HG03342 (cell line): ENCODE data around the gene DNAH10.

ENCODE experiments used
- ATAC-seq: cut with Tn5 transposase; IDR thresholded peaks from one replicate; pipeline ENCODE4 v1.9.1; 2021; ENCODE audit warnings: mild to moderate bottlenecking, moderate library complexity; ENCODE audit not compliant: unreplicated experiment

The DNAH10 gene

DNA sequence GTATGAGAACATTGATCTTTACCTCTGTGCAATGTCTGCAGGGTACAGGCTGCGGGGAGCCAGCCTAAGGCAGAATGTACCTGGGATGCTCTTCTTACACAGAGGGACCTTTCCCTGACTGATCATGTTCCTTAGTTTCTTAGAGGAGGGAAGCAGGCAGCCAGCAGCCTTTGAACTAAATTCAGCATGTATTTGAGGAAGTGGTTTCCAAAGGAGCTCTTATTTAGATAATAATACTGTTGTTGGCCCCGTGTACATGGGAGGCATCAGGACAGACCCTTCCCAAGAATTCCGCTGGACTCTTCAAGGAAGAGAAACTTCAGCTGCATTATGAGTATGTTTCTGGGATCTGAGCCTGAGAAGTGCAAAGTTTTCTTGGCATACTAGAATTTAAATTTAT lies 111.7 kb downstream of the DNAH10 start:
- ATAC-seq, result no peak

DNA sequence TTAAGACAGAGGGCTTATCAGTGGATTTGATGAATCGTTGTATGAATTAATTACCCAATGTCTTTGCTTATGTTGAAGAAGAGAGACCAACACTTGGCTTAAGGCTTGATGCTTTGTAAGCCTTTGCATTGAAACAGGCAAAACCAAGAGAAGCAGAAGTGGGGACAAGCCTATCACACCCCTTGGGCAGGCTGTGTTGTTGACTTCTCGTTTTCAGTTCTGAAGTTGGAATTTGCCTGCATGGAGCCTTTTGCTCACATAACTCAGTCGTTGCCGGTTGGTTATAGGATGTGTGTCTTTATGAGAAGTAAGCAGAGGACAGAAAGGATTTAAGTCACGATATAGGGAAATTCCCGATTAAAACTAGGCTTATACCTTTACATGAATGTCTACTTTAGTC lies 115.9 kb downstream of the DNAH10 start:
- ATAC-seq, result no peak

DNA sequence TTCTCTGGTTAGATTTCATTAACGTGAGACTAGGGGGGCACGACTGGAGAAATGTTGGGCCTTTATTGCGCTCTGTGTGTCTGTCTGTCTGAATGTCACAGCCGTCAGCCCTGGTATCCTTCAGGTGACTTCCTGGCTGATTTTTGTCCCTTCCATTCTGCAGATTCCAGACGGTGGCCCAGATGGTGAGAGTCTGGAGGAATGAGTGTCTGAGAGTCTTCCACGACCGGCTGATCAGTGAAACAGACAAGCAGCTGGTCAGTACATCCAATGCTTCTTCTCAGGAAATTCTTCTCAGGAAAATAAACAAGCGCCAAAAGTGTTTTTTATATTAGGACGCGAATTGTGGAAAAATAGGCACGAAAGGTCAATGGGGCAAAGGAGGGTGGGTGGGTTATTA lies 117.0 kb downstream of the DNAH10 start:
- no peak for ATAC-seq

DNA sequence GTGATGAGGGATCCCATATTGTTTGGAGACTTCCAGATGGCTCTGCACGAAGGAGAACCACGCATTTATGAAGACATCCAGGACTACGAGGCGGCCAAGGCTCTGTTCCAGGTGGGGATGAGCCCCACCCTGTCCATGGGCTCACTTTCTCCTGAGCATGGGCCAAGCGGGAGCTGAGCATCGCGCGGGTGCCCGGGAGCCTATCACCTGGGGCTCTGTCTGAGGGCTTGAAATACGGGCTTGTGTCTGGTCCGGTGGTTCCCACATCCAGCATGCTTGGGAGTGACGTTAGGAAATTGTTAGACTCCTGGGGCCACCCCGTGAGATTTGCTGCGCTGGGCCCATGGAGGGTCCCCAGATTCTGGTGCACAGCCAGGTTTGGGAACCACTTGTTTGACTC lies 117.6 kb downstream of the DNAH10 start:
- no peak for ATAC-seq

DNA sequence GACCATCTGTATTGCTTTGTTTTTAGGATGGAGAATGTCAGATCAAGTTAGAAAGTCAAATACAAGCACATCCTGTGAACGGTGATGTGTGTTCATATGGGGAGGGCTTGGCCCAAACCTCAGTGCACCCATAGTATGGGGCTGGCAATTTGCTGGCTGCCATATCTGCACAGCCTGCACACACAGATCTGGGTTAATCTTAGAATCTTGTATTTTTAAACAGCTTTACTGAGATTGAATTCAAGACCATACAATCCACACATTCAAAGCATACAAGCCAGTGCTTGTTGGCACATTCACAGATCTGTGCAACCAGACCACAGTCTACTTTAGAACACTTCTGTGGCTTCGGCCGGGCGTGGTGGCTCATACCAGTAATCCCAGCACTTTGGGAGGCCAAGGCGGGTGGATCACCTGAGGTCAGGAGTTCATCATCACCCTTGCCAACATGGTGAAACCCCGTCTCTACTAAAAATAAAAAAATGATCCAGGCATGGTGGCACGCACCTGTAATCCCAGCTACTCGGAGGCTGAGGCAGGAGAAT lies 120.1 kb downstream of the DNAH10 start:
- ATAC-seq, result no peak

DNA sequence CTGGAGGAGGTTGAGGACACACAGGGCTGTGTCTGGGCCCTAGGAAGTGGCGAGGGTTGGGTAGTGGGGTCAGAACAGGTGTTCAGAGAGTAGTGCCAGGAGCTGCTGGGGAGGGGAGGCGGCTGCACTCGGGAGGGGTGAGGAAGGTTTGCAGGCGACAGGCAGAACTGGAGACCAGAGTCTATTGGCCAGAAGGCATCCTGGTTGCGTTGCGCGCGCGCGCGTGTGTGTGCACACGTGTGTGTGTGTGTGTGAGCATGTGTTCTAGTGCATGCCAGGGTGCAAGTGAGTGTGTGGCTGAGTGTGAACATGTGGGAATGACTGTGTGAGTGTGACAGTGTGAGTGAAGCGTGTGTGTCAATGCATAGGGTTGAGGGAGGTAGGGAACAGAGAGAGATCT lies 124.2 kb downstream of the DNAH10 start:
- ATAC-seq, result no peak

DNA sequence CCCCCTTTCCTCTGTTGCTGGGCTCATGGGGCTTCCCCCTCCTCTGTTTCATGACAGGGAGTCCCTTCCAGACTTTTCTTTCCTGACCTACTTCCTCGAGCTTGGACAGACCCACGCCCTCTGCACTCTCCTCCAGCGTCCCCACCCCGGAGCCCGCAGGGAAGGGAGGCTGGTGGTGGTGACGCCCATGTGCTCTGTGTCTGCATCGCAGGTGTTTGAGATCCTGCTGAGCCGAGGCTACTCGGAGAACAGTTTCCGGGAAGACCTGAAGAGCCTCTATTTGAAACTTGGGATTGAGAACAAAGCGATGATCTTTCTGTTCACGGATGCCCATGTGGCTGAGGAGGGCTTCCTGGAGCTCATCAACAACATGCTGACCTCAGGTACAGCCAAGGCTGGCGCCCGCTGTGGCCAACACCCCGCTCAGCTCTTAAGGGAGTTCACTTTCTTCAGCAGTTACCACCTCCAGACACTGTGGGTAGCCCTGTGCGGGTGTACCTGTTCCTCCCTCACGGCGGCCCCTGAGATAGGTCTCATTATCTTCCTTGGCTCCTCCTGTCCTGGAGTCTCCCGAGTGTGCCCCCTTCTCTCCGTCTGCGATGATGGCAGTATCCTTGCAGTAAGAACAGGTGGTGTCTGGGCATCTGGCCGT lies 125.0 kb downstream of the DNAH10 start:
- ATAC-seq, result no peak

DNA sequence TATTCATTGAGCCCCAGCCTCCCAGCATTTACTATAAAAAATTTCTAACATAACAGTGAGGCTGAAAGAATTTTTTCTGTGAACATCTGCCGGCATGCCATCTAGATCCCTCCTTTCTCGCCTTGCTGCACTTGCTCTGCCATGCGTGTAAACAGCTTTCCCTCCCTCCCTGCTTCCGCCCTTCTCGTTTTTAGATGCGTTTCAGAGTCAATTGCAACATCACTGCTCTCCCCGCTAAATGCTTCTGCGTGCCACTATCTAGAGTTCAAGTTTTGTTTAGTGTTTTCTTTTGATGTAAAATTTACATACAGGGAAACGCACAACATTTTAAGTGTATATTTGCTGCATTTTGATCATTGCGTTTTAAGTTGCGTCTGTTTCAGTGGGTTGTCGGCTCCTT lies 126.9 kb downstream of the DNAH10 start:
- ATAC-seq, result no peak

DNA sequence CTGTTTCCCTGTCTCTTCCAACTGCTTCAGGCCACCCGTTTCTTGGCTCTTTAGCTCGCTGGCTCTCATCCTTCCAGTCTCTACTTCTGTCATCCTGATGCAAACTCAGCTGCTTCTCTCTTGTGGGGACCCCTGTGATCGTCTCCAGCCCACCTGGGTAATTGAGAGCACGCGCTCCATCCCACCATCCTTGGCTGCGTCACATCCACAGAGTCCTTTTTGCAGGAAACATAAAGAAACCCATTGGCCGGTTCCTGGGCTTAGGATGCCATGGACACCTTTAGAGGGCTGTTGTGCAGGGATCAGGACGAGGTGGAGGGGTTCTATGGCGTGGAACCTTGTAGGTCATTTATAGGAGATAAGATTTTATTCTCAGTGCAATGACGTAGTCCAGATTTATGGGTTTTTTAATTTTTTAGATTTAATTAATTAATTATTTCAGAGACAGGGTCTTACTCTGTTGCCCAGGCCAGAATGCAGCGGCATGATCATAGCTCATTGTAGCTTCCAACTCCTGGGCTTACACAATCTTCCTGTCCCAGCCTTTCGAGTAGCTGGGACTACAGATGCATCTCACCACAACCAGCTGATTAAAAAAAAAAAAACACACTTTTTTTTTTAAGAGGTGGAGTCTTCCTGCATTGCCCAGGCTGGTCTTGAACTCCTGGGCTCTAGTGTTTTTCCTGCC lies 127.9 kb downstream of the DNAH10 start:
- no peak for ATAC-seq

DNA sequence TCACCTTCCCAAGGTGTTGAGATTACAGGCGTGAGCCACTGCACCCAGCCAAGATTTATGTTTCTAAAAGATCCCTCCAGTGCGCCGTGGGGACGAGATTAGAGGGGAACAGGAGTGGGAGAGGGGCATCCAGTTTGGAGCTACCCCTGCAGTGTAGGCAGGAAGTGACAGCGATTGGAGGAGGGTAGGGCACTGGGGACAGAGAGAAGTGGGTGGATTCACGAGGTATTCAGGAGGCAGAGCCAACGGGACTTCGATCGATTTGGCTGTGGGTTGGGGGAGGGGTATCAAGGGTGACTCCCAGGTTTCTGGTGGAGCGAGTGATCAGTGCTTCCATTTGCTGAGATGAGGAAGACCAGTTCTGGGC lies 128.4 kb downstream of the DNAH10 start:
- ATAC-seq, result no peak

DNA sequence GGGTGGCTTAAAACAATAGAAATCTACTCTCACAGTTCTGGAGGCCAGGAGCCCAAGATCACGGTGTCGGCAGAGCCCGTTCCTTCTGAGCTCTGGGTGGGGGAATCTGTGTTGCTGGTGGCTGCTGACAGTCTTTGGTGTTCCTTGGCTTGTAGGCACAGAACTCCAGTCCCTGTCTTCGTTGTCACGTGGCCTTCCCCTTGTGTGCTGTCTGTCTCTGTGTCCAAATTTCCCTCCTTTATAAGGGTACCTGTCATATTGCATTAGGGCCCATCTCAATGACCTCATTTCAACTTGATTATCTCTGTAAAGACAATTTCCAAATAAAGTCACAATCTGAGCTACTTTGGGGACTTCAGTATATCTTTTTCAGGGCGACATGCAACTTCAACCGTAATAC lies 128.9 kb downstream of the DNAH10 start:
- no peak for ATAC-seq

DNA sequence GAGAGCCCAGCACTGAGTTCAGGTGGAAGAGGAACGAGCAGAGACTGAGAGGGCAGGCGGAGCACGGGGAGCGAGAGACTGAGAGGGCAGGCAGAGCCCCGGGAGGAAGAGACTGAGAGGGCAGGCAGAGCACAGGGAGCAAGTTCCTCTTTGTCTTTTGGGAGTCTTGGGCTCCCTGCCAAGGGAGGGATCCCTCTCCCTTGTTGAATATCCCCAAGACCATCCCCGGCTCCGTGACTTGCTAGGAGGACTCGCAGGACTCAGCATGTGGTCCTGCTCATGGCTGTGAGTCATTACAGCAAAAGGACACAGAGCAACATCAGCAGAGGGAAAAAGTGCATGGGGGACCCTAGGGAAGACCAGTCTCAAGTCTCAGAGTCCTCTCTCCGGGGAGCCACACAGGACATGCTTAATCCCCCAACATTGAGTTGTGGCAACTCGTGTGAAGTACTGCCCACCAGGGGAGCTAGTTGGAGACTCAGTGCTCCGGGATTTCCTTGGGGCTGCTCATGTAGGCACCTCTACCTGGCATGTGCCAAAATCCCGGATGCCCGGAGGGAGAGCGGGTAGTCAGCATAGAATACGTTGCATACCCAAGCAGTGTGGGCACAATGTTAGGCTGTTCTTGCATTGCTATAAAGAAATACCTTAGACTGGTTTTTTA lies 129.5 kb downstream of the DNAH10 start:
- ATAC-seq, result no peak

DNA sequence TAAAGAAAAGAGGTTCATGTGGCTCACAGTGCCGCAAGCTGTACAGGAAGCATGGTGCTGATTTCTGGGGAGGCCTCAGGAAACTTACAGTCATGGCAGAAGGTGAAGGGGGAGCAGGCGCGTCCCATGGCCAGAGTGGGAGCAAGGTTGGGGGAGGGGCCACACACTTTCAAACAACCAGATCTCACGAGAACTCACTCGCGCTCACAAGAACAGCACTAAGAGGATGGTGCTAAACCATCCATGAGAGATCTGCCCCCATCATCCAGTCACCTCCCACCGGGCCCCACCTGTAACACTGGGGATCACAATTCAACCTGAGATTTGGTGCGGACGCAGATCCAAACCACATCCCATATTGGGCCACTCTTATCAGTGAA lies 130.1 kb downstream of the DNAH10 start:
- no peak for ATAC-seq

DNA sequence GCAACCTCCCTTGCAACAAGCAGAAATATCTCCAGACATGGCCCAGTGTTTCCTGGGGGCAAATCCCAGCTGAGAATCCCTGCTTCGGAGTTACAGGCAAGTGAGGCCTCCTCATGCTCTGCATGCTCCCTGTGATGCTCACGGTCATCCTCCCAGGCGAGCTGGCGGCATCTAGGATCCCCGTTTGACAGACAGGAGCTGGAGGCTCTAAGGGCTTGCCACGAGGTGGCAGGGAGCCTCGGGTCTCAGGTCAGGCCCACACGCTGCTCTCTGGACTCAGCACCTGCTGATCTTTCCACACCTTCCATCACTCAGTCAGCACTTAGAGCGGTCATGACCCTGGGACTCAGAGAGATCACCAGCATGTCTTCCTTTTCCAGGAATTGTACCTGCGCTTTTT lies 130.8 kb downstream of the DNAH10 start:
- no peak for ATAC-seq

DNA sequence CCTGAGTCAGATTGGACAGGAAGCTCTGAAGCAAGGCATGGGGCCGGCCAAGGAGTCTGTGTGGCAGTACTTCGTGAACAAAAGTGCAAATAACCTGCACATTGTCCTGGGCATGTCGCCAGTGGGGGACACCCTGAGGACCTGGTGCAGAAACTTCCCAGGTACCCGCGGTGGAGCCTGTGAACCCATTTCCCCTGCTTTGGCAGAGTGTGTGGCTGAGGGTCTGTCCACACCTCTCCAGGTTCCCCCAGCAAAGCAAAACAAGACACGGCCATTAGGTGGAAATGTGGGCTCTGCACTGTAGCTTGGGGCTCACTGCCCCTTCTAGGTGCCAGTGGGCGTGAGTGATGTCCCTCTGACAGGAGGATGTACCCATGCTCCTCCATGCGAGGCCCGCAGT lies 131.2 kb downstream of the DNAH10 start:
- ATAC-seq, result no peak

DNA sequence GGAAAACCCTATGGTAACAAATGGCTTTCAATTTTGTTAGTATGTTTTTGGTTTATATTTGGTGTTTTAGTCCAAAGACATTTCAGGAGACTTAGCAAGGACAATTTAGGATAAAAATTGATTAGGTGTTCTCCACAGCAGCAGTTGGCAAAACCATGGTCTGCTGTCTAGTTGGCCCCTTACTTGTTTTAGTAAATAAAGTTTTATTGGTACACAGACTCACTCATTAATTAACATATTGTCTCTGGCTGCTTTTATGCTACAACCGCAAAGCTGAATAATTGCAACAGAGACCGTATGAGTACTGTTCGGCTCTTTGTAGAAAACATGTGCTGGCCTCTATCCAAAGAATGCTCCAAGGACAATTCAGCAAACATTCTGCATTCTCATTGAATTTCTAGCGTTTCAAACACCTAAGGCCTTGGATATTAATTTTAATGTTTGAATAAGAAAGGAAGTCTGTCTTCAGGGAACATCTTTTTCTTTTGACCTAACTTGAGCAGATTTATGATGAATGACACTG lies 132.8 kb downstream of the DNAH10 start:
- ATAC-seq, result no peak

DNA sequence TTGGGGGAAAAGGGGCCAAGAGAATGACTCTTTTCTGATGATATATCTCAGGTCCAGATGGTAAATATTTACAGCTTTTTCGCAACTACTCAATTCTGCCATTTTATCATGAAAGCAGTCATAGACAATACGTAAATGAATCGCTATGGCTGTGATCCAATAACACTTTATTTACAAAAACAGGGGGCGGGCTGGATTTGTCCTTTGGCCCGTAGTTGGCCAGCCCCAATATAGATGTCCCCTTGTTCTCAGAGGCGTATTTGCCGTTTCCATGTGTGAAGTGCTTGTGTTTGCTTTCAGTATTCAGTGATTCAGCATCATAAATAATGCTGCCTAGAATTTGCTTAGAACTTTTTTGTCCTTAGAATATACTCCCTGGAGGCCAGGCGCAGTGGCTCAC lies 133.3 kb downstream of the DNAH10 start:
- no peak for ATAC-seq

DNA sequence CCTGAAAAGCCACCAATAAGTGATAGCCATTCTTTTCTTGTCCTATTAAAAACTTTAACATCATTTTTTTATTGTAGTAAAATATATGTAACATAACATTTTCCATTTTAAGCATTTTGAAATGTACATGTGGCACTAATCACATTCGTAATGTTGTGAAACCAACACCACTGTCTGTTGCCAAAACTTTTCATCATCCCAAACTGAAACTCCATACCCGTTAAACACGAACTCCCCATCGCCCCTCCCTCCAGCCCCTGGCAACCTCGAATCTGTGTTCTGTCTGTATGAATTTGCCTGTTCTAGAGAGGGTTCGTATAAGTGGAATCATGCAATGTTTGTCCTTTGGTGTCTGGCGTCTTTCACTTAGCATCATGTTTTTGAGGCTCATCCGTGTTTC lies 134.7 kb downstream of the DNAH10 start:
- no peak for ATAC-seq

DNA sequence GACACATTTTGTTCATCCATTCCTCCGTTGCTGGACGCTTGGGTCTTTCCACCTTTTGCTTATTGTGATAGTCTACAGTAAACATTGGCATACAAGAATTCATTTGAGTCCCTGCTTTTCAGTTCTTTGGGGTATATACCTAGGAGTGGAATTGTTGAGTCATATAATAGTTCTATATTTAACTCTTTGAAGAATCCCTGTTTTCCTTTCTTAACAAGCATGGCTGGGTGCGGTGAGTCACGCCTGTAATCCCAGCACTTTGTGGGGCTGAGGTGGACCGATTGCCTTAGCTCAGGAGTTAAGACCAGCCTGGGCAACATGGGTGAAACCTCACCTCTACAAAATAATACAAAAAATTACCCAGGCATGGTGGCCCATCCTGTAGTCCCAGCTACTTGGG lies 135.1 kb downstream of the DNAH10 start:
- ATAC-seq, result no peak

DNA sequence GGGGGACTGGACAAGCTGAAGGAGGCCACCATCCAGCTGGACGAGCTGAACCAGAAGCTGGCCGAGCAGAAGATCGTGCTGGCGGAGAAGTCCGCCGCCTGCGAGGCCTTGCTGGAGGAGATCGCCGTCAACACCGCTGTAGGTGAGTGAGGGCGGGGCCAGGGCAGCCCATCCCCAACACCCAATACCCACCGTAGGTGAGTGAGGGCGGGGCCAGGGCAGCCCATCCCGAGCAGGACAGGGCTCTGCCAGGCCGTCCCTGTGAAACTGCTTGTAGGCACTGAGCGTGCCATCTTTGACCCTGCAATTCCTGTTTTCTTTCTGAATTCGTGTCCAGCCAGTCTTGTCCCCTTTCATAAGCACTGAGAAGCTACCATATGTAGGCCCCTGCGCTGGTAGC lies 136.6 kb downstream of the DNAH10 start:
- no peak for ATAC-seq

DNA sequence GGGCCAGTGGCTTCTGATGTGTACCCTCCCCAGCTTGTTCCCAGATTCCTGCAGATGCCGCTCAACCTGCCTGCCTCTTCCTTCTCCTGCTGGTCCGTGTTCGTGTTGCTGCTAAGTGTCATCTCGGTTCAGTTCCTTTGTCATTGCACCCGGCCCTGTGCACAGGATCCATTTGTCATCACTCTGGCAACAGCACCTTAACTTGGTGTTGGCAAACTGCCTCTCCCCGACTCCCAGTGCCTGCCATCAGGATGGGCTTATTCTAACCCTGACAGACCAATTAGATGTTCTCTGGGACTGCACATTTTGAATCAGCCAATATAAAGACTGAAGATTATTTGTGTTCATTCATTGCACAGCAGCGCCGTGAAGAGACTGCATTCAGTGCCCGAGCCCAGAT lies 137.3 kb downstream of the DNAH10 start:
- no peak for ATAC-seq

DNA sequence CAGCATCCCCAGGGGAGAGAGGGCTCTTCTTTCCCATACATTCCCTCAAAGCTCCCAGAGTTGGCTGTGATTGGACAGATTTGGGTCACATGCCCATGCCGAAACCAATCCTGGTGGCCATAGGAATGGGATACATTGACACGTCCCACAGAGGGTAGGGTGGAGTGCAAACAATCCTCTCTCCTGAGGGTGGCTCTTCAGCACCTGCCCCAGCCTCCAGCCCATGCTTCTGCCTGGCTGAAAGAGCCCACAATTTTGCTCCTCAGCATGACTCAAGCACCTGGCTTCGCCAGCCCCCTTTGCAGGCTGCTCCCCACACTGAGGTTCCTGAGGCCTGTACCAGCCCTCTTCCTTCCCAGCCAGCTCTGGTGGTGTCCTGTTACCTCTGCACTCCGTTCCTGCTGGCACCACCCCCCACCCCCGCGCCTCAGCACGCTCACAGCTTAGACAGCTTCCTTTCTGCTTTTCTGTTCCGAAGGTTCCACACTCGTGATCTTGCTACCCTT lies 138.8 kb downstream of the DNAH10 start:
- no peak for ATAC-seq
